H9 (cell line): Measurements from ENCODE around the gene TAGLN3. TPM values are rescaled to one million over a fixed set of nuclear protein-coding genes. Genes with fewer than 3 reads are reported as not detected.

ENCODE experiments used
- DNase-seq: peaks from one replicate; pipeline ENCODE4 v3.0.0-alpha.2; 2017
- H2AFZ ChIP-seq: one replicate; pipeline ENCODE4 v1.6.1; 2013; ENCODE audit warnings: mild to moderate bottlenecking, low read length, control low read depth, moderate library complexity
- H2AK5ac ChIP-seq: 2 replicates; pipeline ENCODE4 v1.6.1; 2013; ENCODE audit warnings: low read length, control low read depth, mixed read lengths; ENCODE audit not compliant: insufficient read length
- H2BK120ac ChIP-seq: one replicate; pipeline ENCODE4 v1.6.1; 2013; ENCODE audit warnings: low read depth, mild to moderate bottlenecking, low read length, control low read depth, inconsistent platforms; ENCODE audit not compliant: poor library complexity, severe bottlenecking
- H2BK12ac ChIP-seq: 2 replicates; pipeline ENCODE4 v1.6.1; 2013; ENCODE audit warnings: low read length, control low read depth, mixed read lengths, low read depth; ENCODE audit not compliant: insufficient read length
- H2BK15ac ChIP-seq: 2 replicates; pipeline ENCODE4 v1.6.1; 2013; ENCODE audit warnings: low read depth, low read length, control low read depth
- H2BK20ac ChIP-seq: one replicate; pipeline ENCODE4 v1.6.1; 2013; ENCODE audit warnings: low read depth, mild to moderate bottlenecking, low read length, control low read depth, inconsistent platforms; ENCODE audit not compliant: poor library complexity, severe bottlenecking
- H2BK5ac ChIP-seq: 2 replicates; pipeline ENCODE4 v1.6.1; 2013; ENCODE audit warnings: low read length, control low read depth, mixed read lengths; ENCODE audit not compliant: insufficient read length
- H3K14ac ChIP-seq: 2 replicates; pipeline ENCODE4 v1.6.1; 2013; ENCODE audit warnings: low read length, control low read depth; ENCODE audit not compliant: insufficient read depth
- H3K18ac ChIP-seq: 2 replicates; pipeline ENCODE4 v1.6.1; 2013; ENCODE audit warnings: low read depth, mild to moderate bottlenecking, mixed read lengths, low read length, control low read depth; ENCODE audit not compliant: insufficient read length
- H3K23ac ChIP-seq: 2 replicates; pipeline ENCODE4 v1.6.1; 2013; ENCODE audit warnings: low read length, control low read depth, mixed read lengths, low read depth; ENCODE audit not compliant: insufficient read length
- H3K23me2 ChIP-seq: 2 replicates; pipeline ENCODE4 v1.6.1; 2013; ENCODE audit warnings: low read depth, mild to moderate bottlenecking, mixed read lengths, low read length, control low read depth; ENCODE audit not compliant: insufficient read length, poor library complexity, severe bottlenecking
- H3K27ac ChIP-seq: 2 replicates; pipeline ENCODE4 v1.5.1; 2013; ENCODE audit warnings: low read length, control low read depth, mixed read lengths, low read depth; ENCODE audit not compliant: insufficient read length
- H3K27me3 ChIP-seq: 2 replicates; pipeline ENCODE4 v1.6.1; 2013; ENCODE audit warnings: low read length, control low read depth, inconsistent platforms; ENCODE audit not compliant: insufficient read depth
- H3K4ac ChIP-seq: 2 replicates; pipeline ENCODE4 v1.6.1; 2013; ENCODE audit warnings: low read depth, mild to moderate bottlenecking, control low read depth, inconsistent platforms, low read length, moderate library complexity
- H3K4me1 ChIP-seq: 2 replicates; pipeline ENCODE4 v1.6.1; 2013; ENCODE audit warnings: low read length, control low read depth, inconsistent platforms; ENCODE audit not compliant: insufficient read depth
- H3K4me2 ChIP-seq: 2 replicates; pipeline ENCODE4 v1.6.1; 2013; ENCODE audit warnings: low read length, control low read depth, mixed read lengths; ENCODE audit not compliant: insufficient read length, insufficient read depth
- H3K56ac ChIP-seq: 2 replicates; pipeline ENCODE4 v1.6.1; 2013; ENCODE audit warnings: low read depth, mild to moderate bottlenecking, mixed read lengths, low read length, control low read depth; ENCODE audit not compliant: insufficient read length
- H3K79me1 ChIP-seq: 2 replicates; pipeline ENCODE4 v1.6.1; 2013; ENCODE audit warnings: low read depth, mild to moderate bottlenecking, moderate library complexity, low read length, control low read depth, inconsistent platforms; ENCODE audit not compliant: insufficient read depth, poor library complexity, severe bottlenecking
- H3K79me2 ChIP-seq: 2 replicates; pipeline ENCODE4 v1.6.1; 2013; ENCODE audit warnings: low read length, control low read depth, inconsistent platforms; ENCODE audit not compliant: insufficient read depth
- H3K9ac ChIP-seq: 2 replicates; pipeline ENCODE4 v1.6.1; 2013; ENCODE audit warnings: low read length, control low read depth, mixed read lengths; ENCODE audit not compliant: insufficient read length; ENCODE audit errors: extremely low read depth
- H3K9me3 ChIP-seq: one replicate; pipeline ENCODE4 v1.6.1; 2013; ENCODE audit warnings: low read depth, low read length, inconsistent platforms; ENCODE audit not compliant: control insufficient read depth
- H3T11ph ChIP-seq: one replicate; pipeline ENCODE4 v1.6.1; 2013; ENCODE audit warnings: mild to moderate bottlenecking, low read length, control low read depth, inconsistent platforms
- H4K20me1 ChIP-seq: one replicate; pipeline ENCODE4 v1.6.1; 2013; ENCODE audit not compliant: control insufficient read depth, insufficient read length, insufficient read depth
- H4K5ac ChIP-seq: 2 replicates; pipeline ENCODE4 v1.6.1; 2013; ENCODE audit warnings: low read depth, mild to moderate bottlenecking, mixed read lengths, low read length, control low read depth; ENCODE audit not compliant: insufficient read length
- H4K8ac ChIP-seq: replicated peaks from 2 replicates; pipeline ENCODE4 v1.6.1; 2013; ENCODE audit warnings: low read length, control low read depth, mixed read lengths, low read depth; ENCODE audit not compliant: insufficient read length
- H4K91ac ChIP-seq: 2 replicates; pipeline ENCODE4 v1.6.1; 2013; ENCODE audit warnings: low read depth, mild to moderate bottlenecking, moderate library complexity, mixed read lengths, low read length, control low read depth; ENCODE audit not compliant: insufficient read length
- H3K27ac Mint-ChIP-seq, 3 experiments: 2 replicates in 2 of 3; 3 replicates in 1 of 3; pipeline ENCODE4 v1.8.0; 2020 to 2021; ENCODE audit warnings: mixed read lengths in 3 of 3, mild to moderate bottlenecking in 1 of 3, moderate library complexity in 1 of 3
- H3K27me3 Mint-ChIP-seq: 2 replicates; pipeline ENCODE4 v1.8.0; 2021; ENCODE audit warnings: low read depth, mild to moderate bottlenecking, moderate library complexity, mixed read lengths
- H3K36me3 Mint-ChIP-seq, 3 experiments: 2 replicates in 2 of 3; 3 replicates in 1 of 3; pipeline ENCODE4 v1.8.0; 2020 to 2021; ENCODE audit warnings: low read depth in 3 of 3, mixed read lengths in 3 of 3; ENCODE audit not compliant: insufficient read depth in 1 of 3
- H3K4me1 Mint-ChIP-seq, 2 experiments: 2 replicates each; pipeline ENCODE4 v1.8.0; 2020; ENCODE audit warnings: mixed read lengths in 2 of 2
- H3K4me3 Mint-ChIP-seq, 2 experiments: 2 replicates in 1 of 2; 3 replicates in 1 of 2; pipeline ENCODE4 v1.8.0; 2020 to 2021; ENCODE audit warnings: mild to moderate bottlenecking in 2 of 2, mixed read lengths in 2 of 2, moderate library complexity in 1 of 2
- H3K9me3 Mint-ChIP-seq, 2 experiments: 2 replicates in 1 of 2; 3 replicates in 1 of 2; pipeline ENCODE4 v1.8.0; 2020; ENCODE audit warnings: mild to moderate bottlenecking in 2 of 2, mixed read lengths in 2 of 2, moderate library complexity in 1 of 2
- CTCF ChIP-seq: fragments of 200-600 bp; sonication (generic); conservative IDR thresholded peaks from 3 replicates; pipeline ENCODE4 v1.8.0; 2021; ENCODE audit warnings: antibody characterized with exemption, mild to moderate bottlenecking
- WGBS: extraction: QIAGEN DNeasy Blood & Tissue Kit; methylation state at CpG from one replicate; pipeline ENCODE4 v1.1.7; 2013; ENCODE audit warnings: missing lambda C conversion rate, low lambda C conversion rate, mixed read lengths; ENCODE audit not compliant: insufficient read length; ENCODE audit errors: extremely low coverage; 5-methylcytosine and 5-hydroxymethylcytosine counted together
- total RNA-seq: library from RNA; stranded (reverse); gene quantifications from 2 replicates; pipeline ENCODE4 v1.2.1, GENCODE V29; 2021

Gene TAGLN3
- total RNA-seq, 1 experiment from 2014 or later, result 6.4 TPM

DNA sequence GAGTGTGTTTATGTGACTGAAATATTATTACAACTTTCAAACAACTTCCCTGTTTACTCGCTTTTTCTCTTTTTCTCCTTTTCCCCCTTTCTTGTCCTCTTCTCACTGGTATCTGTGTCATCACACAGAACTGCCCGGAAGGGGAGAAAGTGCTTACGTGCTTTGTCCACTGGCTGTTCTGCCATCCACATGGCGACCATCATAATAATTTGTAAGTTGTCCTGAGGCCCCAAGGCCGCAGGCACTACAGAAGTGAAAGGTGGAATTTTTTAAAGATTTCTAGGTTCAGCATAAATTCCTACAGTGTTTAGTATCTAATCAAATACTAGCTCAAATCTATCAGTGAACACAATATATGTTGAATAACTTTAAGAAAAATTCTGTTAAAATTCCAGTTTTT lies 46.6 kb upstream of the TAGLN3 start:
- no peak overlapping the region for H3K18ac ChIP-seq
- peaks cover 9% of the 10 kb centered on the region; the same call in 1 of the 2 replicates for H3K4me1 ChIP-seq
- no peaks in the 10 kb centered on the region for H3K9me3 ChIP-seq
- H4K91ac ChIP-seq, result no peak overlapping the region
- Mint-ChIP-seq H3K4me3 (no peak overlapping the region), H3K27ac (no peak overlapping the region; a peak in 1 of 7 replicates), H3K9me3 (no peaks in the 10 kb centered on the region; a peak in 1 of 5 replicates), H3K4me1 (peaks cover 24 to 27% of the 10 kb centered on the region in 2 experiments), H3K27me3 (peaks cover 11% of the 10 kb centered on the region), H3K36me3 (peaks cover 0 to 2% (median 0%) of the 10 kb centered on the region in 3 experiments; a peak in 2 of 7 replicates)
- no peaks in the 10 kb centered on the region for H4K20me1 ChIP-seq
- H2BK12ac ChIP-seq, result no peak overlapping the region
- H2BK15ac ChIP-seq, result no peak overlapping the region
- no CpG with 5 or more reads among the region's 5 CpGs for WGBS
- no peak overlapping the region for H3K4ac ChIP-seq
- H3K27me3 ChIP-seq, result no peaks in the 10 kb centered on the region; the same call in 1 of the 2 replicates
- no peak overlapping the region for H3T11ph ChIP-seq
- no peak overlapping the region for H4K5ac ChIP-seq
- H3K79me1 ChIP-seq, result no peaks in the 10 kb centered on the region
- no peak for TF ChIP-seq CTCF
- H3K56ac ChIP-seq, result no peak overlapping the region
- no peaks in the 10 kb centered on the region for H3K79me2 ChIP-seq
- H2AFZ ChIP-seq, result no peak overlapping the region
- H3K23ac ChIP-seq, result no peak overlapping the region
- H4K8ac ChIP-seq, result no peak overlapping the region
- no peak overlapping the region for H3K9ac ChIP-seq
- no peak overlapping the region for H3K14ac ChIP-seq
- H2BK5ac ChIP-seq, result no peak overlapping the region
- no peak overlapping the region for H2AK5ac ChIP-seq
- no peaks in the 10 kb centered on the region for H3K23me2 ChIP-seq
- no peak overlapping the region for H2BK20ac ChIP-seq
- no peak for DNase-seq
- H3K27ac ChIP-seq, result no peak overlapping the region
- no peak overlapping the region for H3K4me2 ChIP-seq
- no peak overlapping the region for H2BK120ac ChIP-seq
